HEK293 (cell line): ENCODE measurements around the gene RBBP8.

Experiments used
- CTCF ChIA-PET: fragments of 350-600 bp; formaldehyde crosslinking; extraction: SDS; loops from one replicate; lab custom pipeline; 2021; ENCODE audit warnings: antibody characterized with exemption; lab: Yijun Ruan, JAX
- POLR2A ChIA-PET: fragments of 300-600 bp; formaldehyde crosslinking; extraction: SDS; loops from one replicate; lab custom pipeline; 2020; ENCODE audit warnings: antibody characterized with exemption, inconsistent platforms; lab: Yijun Ruan, JAX
- H3K27ac ChIP-seq: fragments of 200-500 bp; sonication (Bioruptor generic); 2 replicates; pipeline ENCODE4 v1.5.1; 2014; ENCODE audit warnings: low read depth, low read length, control low read depth, inconsistent platforms; ENCODE audit errors: extremely low read depth
- H3K36me3 ChIP-seq, 2 experiments: fragments of 200-500 bp in 1 of 2; sonication (Bioruptor generic) in 1 of 2; 1 replicate in 1 of 2; 2 replicates in 1 of 2; pipeline ENCODE4 v1.5.1; 2014 to 2017; ENCODE audit warnings: inconsistent platforms in 2 of 2, low read length in 2 of 2; ENCODE audit not compliant: control insufficient read depth in 2 of 2, insufficient read depth in 1 of 2
- H3K4me1 ChIP-seq: fragments of 200-500 bp; sonication (Bioruptor generic); 2 replicates; pipeline ENCODE4 v1.5.1; 2014; ENCODE audit warnings: mild to moderate bottlenecking, low read length, inconsistent platforms; ENCODE audit not compliant: control insufficient read depth, insufficient read depth
- H3K4me3 ChIP-seq: 2 replicates; pipeline ENCODE4 v1.5.1; 2011; ENCODE audit warnings: low read depth, mild to moderate bottlenecking, control low read depth, low read length, moderate library complexity
- H3K9me3 ChIP-seq: fragments of 200-500 bp; sonication (Bioruptor generic); 2 replicates; pipeline ENCODE4 v1.5.1; 2014; ENCODE audit warnings: low read depth, low read length, inconsistent platforms; ENCODE audit not compliant: control insufficient read depth, insufficient read depth
- KLF1 ChIP-seq: fragments of 450-650 bp; formaldehyde crosslinking; IDR thresholded peaks from 2 replicates; pipeline ENCODE4 v1.5.1; 2016; ENCODE audit warnings: missing biosample characterization, missing genetic modification characterization
- MYNN ChIP-seq: fragments of 450-650 bp; formaldehyde crosslinking; IDR thresholded peaks from 2 replicates; pipeline ENCODE4 v1.5.1; 2016; ENCODE audit warnings: missing biosample characterization, missing genetic modification characterization, borderline replicate concordance
- OSR2 ChIP-seq: fragments of 450-650 bp; formaldehyde crosslinking; IDR thresholded peaks from 2 replicates; pipeline ENCODE4 v1.5.1; 2016; ENCODE audit warnings: missing biosample characterization, missing genetic modification characterization
- SALL2 ChIP-seq: fragments of 450-650 bp; formaldehyde crosslinking; IDR thresholded peaks from 2 replicates; pipeline ENCODE4 v1.5.0; 2017; ENCODE audit warnings: missing biosample characterization, mild to moderate bottlenecking, missing genetic modification characterization, borderline replicate concordance
- SP3 ChIP-seq: fragments of 450-650 bp; formaldehyde crosslinking; IDR thresholded peaks from 2 replicates; pipeline ENCODE4 v1.5.1; 2016; ENCODE audit warnings: missing biosample characterization, missing genetic modification characterization
- ZBTB21 ChIP-seq: fragments of 450-650 bp; formaldehyde crosslinking; IDR thresholded peaks from 2 replicates; pipeline ENCODE4 v1.5.1; 2017; ENCODE audit warnings: missing biosample characterization, missing genetic modification characterization
- ZFP37 ChIP-seq: fragments of 450-650 bp; formaldehyde crosslinking; IDR thresholded peaks from 2 replicates; pipeline ENCODE4 v1.5.1; 2016; ENCODE audit warnings: missing biosample characterization, missing genetic modification characterization
- ZFP41 ChIP-seq: fragments of 450-650 bp; formaldehyde crosslinking; IDR thresholded peaks from 2 replicates; pipeline ENCODE4 v1.5.1; 2016; ENCODE audit warnings: missing biosample characterization, missing genetic modification characterization, borderline replicate concordance
- ZIC2 ChIP-seq: fragments of 450-650 bp; formaldehyde crosslinking; IDR thresholded peaks from 2 replicates; pipeline ENCODE4 v1.5.1; 2016; ENCODE audit warnings: missing biosample characterization, missing genetic modification characterization
- ZNF132 ChIP-seq: fragments of 450-650 bp; formaldehyde crosslinking; IDR thresholded peaks from 2 replicates; pipeline ENCODE4 v1.5.1; 2017; ENCODE audit warnings: missing biosample characterization, missing genetic modification characterization, borderline replicate concordance
- ZNF175 ChIP-seq: fragments of 450-650 bp; formaldehyde crosslinking; IDR thresholded peaks from 2 replicates; pipeline ENCODE4 v1.5.1; 2016; ENCODE audit warnings: missing biosample characterization, missing genetic modification characterization
- ZNF19 ChIP-seq: fragments of 450-650 bp; formaldehyde crosslinking; IDR thresholded peaks from 2 replicates; pipeline ENCODE4; 2016; ENCODE audit warnings: missing biosample characterization, missing genetic modification characterization, low read depth
- ZNF280C ChIP-seq: fragments of 450-650 bp; formaldehyde crosslinking; IDR thresholded peaks from 2 replicates; pipeline ENCODE4 v1.5.1; 2016; ENCODE audit warnings: missing biosample characterization, missing genetic modification characterization
- ZNF37A ChIP-seq: fragments of 450-650 bp; IDR thresholded peaks from 2 replicates; pipeline ENCODE4 v1.5.1; 2018; ENCODE audit warnings: missing biosample characterization, missing genetic modification characterization
- ZNF473 ChIP-seq: fragments of 450-650 bp; formaldehyde crosslinking; IDR thresholded peaks from 2 replicates; pipeline ENCODE4 v1.5.1; 2017; ENCODE audit warnings: missing biosample characterization, missing genetic modification characterization
- ZNF510 ChIP-seq: fragments of 450-650 bp; formaldehyde crosslinking; IDR thresholded peaks from 2 replicates; pipeline ENCODE4 v1.5.1; 2018; ENCODE audit warnings: mild to moderate bottlenecking, missing genetic modification characterization, missing biosample characterization; ENCODE audit not compliant: insufficient replicate concordance
- ZNF529 ChIP-seq: fragments of 450-650 bp; formaldehyde crosslinking; IDR thresholded peaks from 2 replicates; pipeline ENCODE4 v1.5.1; 2017; ENCODE audit warnings: missing genetic modification characterization, missing biosample characterization; ENCODE audit not compliant: insufficient replicate concordance
- ZNF558 ChIP-seq: fragments of 450-650 bp; formaldehyde crosslinking; IDR thresholded peaks from 2 replicates; pipeline ENCODE4 v1.5.1; 2016; ENCODE audit warnings: missing biosample characterization, missing genetic modification characterization
- ZNF621 ChIP-seq: fragments of 450-650 bp; formaldehyde crosslinking; IDR thresholded peaks from 2 replicates; pipeline ENCODE4 v1.5.1; 2017; ENCODE audit warnings: missing biosample characterization, missing genetic modification characterization
- ZNF654 ChIP-seq: fragments of 450-650 bp; formaldehyde crosslinking; IDR thresholded peaks from 2 replicates; pipeline ENCODE4 v1.5.1; 2016; ENCODE audit warnings: low read depth, missing biosample characterization, missing genetic modification characterization
- ZNF707 ChIP-seq: fragments of 450-650 bp; formaldehyde crosslinking; IDR thresholded peaks from 2 replicates; pipeline ENCODE4 v1.5.1; 2016; ENCODE audit warnings: missing biosample characterization, missing genetic modification characterization
- ZNF837 ChIP-seq: fragments of 450-650 bp; formaldehyde crosslinking; IDR thresholded peaks from 2 replicates; pipeline ENCODE4 v1.5.1; 2016; ENCODE audit warnings: missing biosample characterization, missing genetic modification characterization
- ZNF843 ChIP-seq: fragments of 450-650 bp; formaldehyde crosslinking; IDR thresholded peaks from 2 replicates; pipeline ENCODE4 v1.5.1; 2016; ENCODE audit warnings: missing biosample characterization, missing genetic modification characterization
- ZSCAN16 ChIP-seq: fragments of 450-650 bp; formaldehyde crosslinking; IDR thresholded peaks from 2 replicates; pipeline ENCODE4 v1.5.1; 2016; ENCODE audit warnings: missing biosample characterization, missing genetic modification characterization
- ZSCAN5A ChIP-seq: fragments of 450-650 bp; formaldehyde crosslinking; IDR thresholded peaks from 2 replicates; pipeline ENCODE4 v1.5.1; 2016; ENCODE audit warnings: missing biosample characterization, missing genetic modification characterization
- TF ChIP-seq, protein P1 (sequence below): fragments of 450-650 bp; formaldehyde crosslinking; IDR thresholded peaks from 2 replicates; pipeline ENCODE4 v1.5.1; 2017; ENCODE audit warnings: missing biosample characterization, missing genetic modification characterization

RBBP8 gene

DNA sequence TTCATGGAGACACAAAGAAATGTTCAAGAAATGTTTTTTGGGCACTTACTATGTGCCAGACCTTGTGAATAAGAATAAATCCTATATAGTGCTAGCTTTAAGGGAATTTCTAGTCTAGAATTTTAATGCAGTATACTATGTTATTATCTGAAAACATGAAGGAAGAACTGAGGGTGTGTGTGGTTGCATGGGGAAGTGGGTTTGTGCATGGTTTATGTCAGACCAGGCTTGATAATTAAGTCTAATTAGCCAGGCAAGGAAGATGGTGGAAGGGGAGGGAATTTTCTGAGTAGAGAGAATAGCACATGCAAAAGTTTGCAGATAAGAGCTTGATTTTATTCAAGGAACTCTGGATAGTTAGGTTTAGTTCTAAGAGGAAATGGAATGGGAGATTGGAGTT is 6.5 kb downstream of the RBBP8 start:
- Histone ChIP-seq H3K4me1 (no peaks in the 10 kb centered on the region), H3K9me3 (no peaks in the 10 kb centered on the region), H3K36me3 (peaks cover 29 to 52% of the 10 kb centered on the region in 2 experiments; a peak in 2 of 3 replicates), H3K27ac (no peak overlapping the region), H3K4me3 (no peak overlapping the region)
- CTCF ChIA-PET: interaction anchor here (0.6 kb wide), 1 partner anchor 340 kb away, joined by 4 read pairs; no protein-coding TSS in a partner anchor
- TF ChIP-seq MYNN (tag by site-specific recombination) (no peak), ZNF529 (tag by site-specific recombination) (no peak)
- POLR2A ChIA-PET: no interaction called here

- ChIA-PET CTCF (interaction anchor here (1.0 kb wide), 1 partner anchor 13 kb away, joined by 3 read pairs; no protein-coding TSS in a partner anchor), POLR2A (no interaction called here)
- Histone ChIP-seq H3K4me1 (no peaks in the 10 kb centered on the region), H3K27ac (no peak overlapping the region), H3K36me3 (peaks cover 20 to 50% of the 10 kb centered on the region in 2 experiments), H3K9me3 (no peaks in the 10 kb centered on the region), H3K4me3 (no peak overlapping the region)
- TF ChIP-seq SALL2 (tag by site-specific recombination): no peak
Measured at GRCh38 chr18:22943847-22944246, 10.7 kb downstream of the RBBP8 start.

GRCh38 chr18:22946217-22946616 is 13.1 kb downstream of the RBBP8 start:
- ChIA-PET CTCF (interaction anchor here (1.0 kb wide), 1 partner anchor 566 kb away, joined by 3 read pairs; no protein-coding TSS in a partner anchor), POLR2A (no interaction called here)
- no peaks in the 10 kb centered on the region for H3K9me3 ChIP-seq
- H3K4me3 ChIP-seq: no peak overlapping the region
- no peaks in the 10 kb centered on the region for H3K4me1 ChIP-seq
- TF ChIP-seq ZFP41 (no peak), ZNF558 (tag by site-specific recombination) (no peak), ZNF837 (no peak), ZIC2 (no peak), ZNF510 (tag by site-specific recombination) (no peak), ZSCAN16 (tag by site-specific recombination) (no peak), ZNF843 (tag by site-specific recombination) (no peak), ZNF654 (no peak), ZFP37 (tag by site-specific recombination) (no peak), OSR2 (tag by site-specific recombination) (no peak), ZNF621 (tag by site-specific recombination) (no peak), ZBTB21 (tag by site-specific recombination) (no peak), ZNF175 (tag by site-specific recombination) (no peak), ZNF707 (tag by site-specific recombination) (no peak), ZNF19 (no peak), ZNF132 (no peak), ZNF37A (tag by site-specific recombination) (no peak)
- no peak overlapping the region for H3K27ac ChIP-seq
- H3K36me3 ChIP-seq: peaks cover 27 to 57% of the 10 kb centered on the region in 2 experiments

- CTCF ChIA-PET: interaction anchor here (0.7 to 1.0 kb wide), 3 partner anchors 17 to 566 kb away, joined by 3 to 4 read pairs (median 3); no protein-coding TSS in a partner anchor
- Histone ChIP-seq H3K9me3 (no peaks in the 10 kb centered on the region), H3K4me3 (no peak overlapping the region), H3K4me1 (no peaks in the 10 kb centered on the region), H3K36me3 (peaks cover 27 to 63% of the 10 kb centered on the region in 2 experiments), H3K27ac (no peak overlapping the region)
- POLR2A ChIA-PET: no interaction called here
- TF ChIP-seq ZNF473 (tag by site-specific recombination) (no peak), ZSCAN5A (no peak), SP3 (no peak), ZNF280C (tag by site-specific recombination) (no peak), KLF1 (no peak)
- TF ChIP-seq, protein P1, sequence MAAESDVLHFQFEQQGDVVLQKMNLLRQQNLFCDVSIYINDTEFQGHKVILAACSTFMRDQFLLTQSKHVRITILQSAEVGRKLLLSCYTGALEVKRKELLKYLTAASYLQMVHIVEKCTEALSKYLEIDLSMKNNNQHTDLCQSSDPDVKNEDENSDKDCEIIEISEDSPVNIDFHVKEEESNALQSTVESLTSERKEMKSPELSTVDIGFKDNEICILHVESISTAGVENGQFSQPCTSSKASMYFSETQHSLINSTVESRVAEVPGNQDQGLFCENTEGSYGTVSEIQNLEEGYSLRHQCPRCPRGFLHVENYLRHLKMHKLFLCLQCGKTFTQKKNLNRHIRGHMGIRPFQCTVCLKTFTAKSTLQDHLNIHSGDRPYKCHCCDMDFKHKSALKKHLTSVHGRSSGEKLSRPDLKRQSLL (tag by site-specific recombination): no peak
Measured at GRCh38 chr18:22946846-22947245, 13.7 kb downstream of the RBBP8 start.
